ENCODE measurements around the gene YWHAE. TPM values are rescaled to one million over a fixed set of nuclear protein-coding genes. Genes with fewer than 3 reads are reported as not detected.

YWHAE gene
- total RNA-seq, 6 experiments from 2014 or later = 167 to 446 (median 217) TPM

- peak in 3 of 4 donors; percentile 44 to 56 (median 44) for ATAC-seq
Measured at GRCh38 chr17:1434150-1434549, 34.1 kb upstream of the YWHAE start.

GRCh38 chr17:1431631-1432104, 31.6 kb upstream of the YWHAE start:
- DNase-seq (no peak), ATAC-seq (no peak)
- Histone ChIP-seq H3K4me1 (peaks cover 0 to 4% (median 0%) of the 10 kb centered on the region in 4 donors), H3K27me3 (no peaks in the 10 kb centered on the region), H3K9me3 (no peaks in the 10 kb centered on the region), H3K4me3 (no peak overlapping the region), H3K36me3 (peaks cover 0 to 18% (median 13%) of the 10 kb centered on the region in 4 donors), H3K27ac (no peak overlapping the region)
- WGBS (ENCODE audit: insufficient coverage, low coverage, low lambda C conversion rate, missing lambda C conversion rate) = 77% methylated on average over 2 of the region's 2 CpGs
- intact Hi-C loops (cut with DNase I) = no loop called here
- no peak for TF ChIP-seq POLR2A (IDR thresholded peaks at IDR 0.05)
- no peak for TF ChIP-seq CTCF (IDR thresholded peaks at IDR 0.05)

More at GRCh38 chr17:1434150-1434549, 34.1 kb upstream of the YWHAE start:
- WGBS (ENCODE audit: insufficient coverage, low coverage, low lambda C conversion rate, missing lambda C conversion rate) = 92% methylated on average over 2 of the region's 3 CpGs
- no peaks in the 10 kb centered on the region for H3K27me3 ChIP-seq
- intact Hi-C loops (cut with DNase I) = no loop called here
- H3K9me3 ChIP-seq = no peaks in the 10 kb centered on the region
- H3K4me3 ChIP-seq = no peak overlapping the region
- peaks cover 0 to 18% (median 16%) of the 10 kb centered on the region in 4 donors for H3K36me3 ChIP-seq
- TF ChIP-seq POLR2A (IDR thresholded peaks at IDR 0.05) (no peak), CTCF (IDR thresholded peaks at IDR 0.05) (no peak)
- peaks cover 0 to 16% (median 3%) of the 10 kb centered on the region in 4 donors for H3K4me1 ChIP-seq
- H3K27ac ChIP-seq = no peak overlapping the region
- DNase-seq = no peak

GRCh38 chr17:1423456-1424135, 23.6 kb upstream of the YWHAE start:
- H3K4me1 ChIP-seq = no peaks in the 10 kb centered on the region
- ATAC-seq (no peak), DNase-seq (no peak)
- no peaks in the 10 kb centered on the region for H3K27me3 ChIP-seq
- intact Hi-C loops (cut with DNase I) = no loop called here
- WGBS (ENCODE audit: insufficient coverage, low coverage, low lambda C conversion rate, missing lambda C conversion rate) = 88% methylated on average over 9 of the region's 10 CpGs
- TF ChIP-seq POLR2A (IDR thresholded peaks at IDR 0.05) = no peak
- no peaks in the 10 kb centered on the region for H3K9me3 ChIP-seq
- peaks cover 6 to 37% (median 13%) of the 10 kb centered on the region in 4 donors for H3K36me3 ChIP-seq
- H3K27ac ChIP-seq = no peak overlapping the region
- H3K4me3 ChIP-seq = no peak overlapping the region

- Histone ChIP-seq H3K27ac (no peak overlapping the region), H3K27me3 (no peaks in the 10 kb centered on the region), H3K9me3 (no peaks in the 10 kb centered on the region), H3K4me1 (no peaks in the 10 kb centered on the region), H3K4me3 (no peak overlapping the region), H3K36me3 (peaks cover 7 to 37% (median 13%) of the 10 kb centered on the region in 4 donors)
- ATAC-seq = peak; percentile 10 to 73 (median 46)
- no peak for DNase-seq
- 81% methylated on average over 7 of the region's 7 CpGs for WGBS (ENCODE audit: insufficient coverage, low coverage, low lambda C conversion rate, missing lambda C conversion rate)
- intact Hi-C loops (cut with DNase I) = no loop called here
- TF ChIP-seq POLR2A (IDR thresholded peaks at IDR 0.05) = no peak
- TF ChIP-seq CTCF (IDR thresholded peaks at IDR 0.05) = no peak
Measured at GRCh38 chr17:1422885-1423284, 22.9 kb upstream of the YWHAE start.

- Histone ChIP-seq H3K27ac (no peak overlapping the region), H3K4me1 (no peaks in the 10 kb centered on the region), H3K36me3 (peaks cover 8 to 37% (median 13%) of the 10 kb centered on the region in 4 donors), H3K4me3 (no peak overlapping the region), H3K9me3 (no peaks in the 10 kb centered on the region), H3K27me3 (no peaks in the 10 kb centered on the region)
- TF ChIP-seq POLR2A (IDR thresholded peaks at IDR 0.05) (no peak), CTCF (IDR thresholded peaks at IDR 0.05) (no peak)
- no peak for DNase-seq
- intact Hi-C loops (cut with DNase I) = no loop called here
- no peak for ATAC-seq
- 44% methylated on average over 1 of the region's 11 CpGs for WGBS (ENCODE audit: insufficient coverage, low coverage, low lambda C conversion rate, missing lambda C conversion rate)
Measured at GRCh38 chr17:1421470-1421869, 21.4 kb upstream of the YWHAE start.

Data from right lobe of liver (tissue), 6 donors.